ENCODE measurements around the gene TEX10.

Gene TEX10

DNA sequence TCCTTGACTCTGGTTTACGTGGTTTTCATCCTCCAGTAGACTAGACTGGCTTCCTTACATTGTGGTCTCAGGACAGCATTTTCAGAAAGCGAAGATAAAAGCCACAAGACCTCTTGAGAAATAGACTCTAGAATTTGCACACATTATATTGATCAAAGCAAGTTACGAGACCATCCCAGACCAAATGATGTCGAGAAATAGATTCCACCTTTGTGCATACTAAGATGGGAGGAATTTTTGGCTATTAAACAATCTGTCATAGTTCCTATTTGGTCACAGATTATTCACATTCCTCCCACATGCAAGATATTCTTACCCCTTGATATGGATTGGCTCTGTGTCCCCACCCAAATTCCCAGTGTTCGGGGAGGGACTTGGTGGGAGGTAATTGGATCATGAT, 65.6 kb downstream of the TEX10 start:
- no peak for ATAC-seq
- TF ChIP-seq SNAI2 (CRISPR knock-in tag; IDR thresholded peaks at IDR 0.05), result no peak
- TF ChIP-seq ESRRG (CRISPR knock-in tag; IDR thresholded peaks at IDR 0.05), result no peak
- no peak for TF ChIP-seq RARB (CRISPR knock-in tag; IDR thresholded peaks at IDR 0.05)
- no peak for TF ChIP-seq BACH2 (CRISPR knock-in tag; IDR thresholded peaks at IDR 0.05; ENCODE audit: borderline replicate concordance)
- TF ChIP-seq ISL1 (CRISPR knock-in tag; IDR thresholded peaks at IDR 0.05), result no peak
- TF ChIP-seq, protein P1, sequence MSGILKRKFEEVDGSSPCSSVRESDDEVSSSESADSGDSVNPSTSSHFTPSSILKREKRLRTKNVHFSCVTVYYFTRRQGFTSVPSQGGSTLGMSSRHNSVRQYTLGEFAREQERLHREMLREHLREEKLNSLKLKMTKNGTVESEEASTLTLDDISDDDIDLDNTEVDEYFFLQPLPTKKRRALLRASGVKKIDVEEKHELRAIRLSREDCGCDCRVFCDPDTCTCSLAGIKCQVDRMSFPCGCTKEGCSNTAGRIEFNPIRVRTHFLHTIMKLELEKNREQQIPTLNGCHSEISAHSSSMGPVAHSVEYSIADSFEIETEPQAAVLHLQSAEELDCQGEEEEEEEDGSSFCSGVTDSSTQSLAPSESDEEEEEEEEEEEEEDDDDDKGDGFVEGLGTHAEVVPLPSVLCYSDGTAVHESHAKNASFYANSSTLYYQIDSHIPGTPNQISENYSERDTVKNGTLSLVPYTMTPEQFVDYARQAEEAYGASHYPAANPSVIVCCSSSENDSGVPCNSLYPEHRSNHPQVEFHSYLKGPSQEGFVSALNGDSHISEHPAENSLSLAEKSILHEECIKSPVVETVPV (CRISPR knock-in tag; IDR thresholded peaks at IDR 0.05), result no peak
- TF ChIP-seq TCF4 (CRISPR knock-in tag; IDR thresholded peaks at IDR 0.05; ENCODE audit: borderline replicate concordance), result no peak
- no peak for TF ChIP-seq CSDC2 (CRISPR knock-in tag; IDR thresholded peaks at IDR 0.05)

DNA sequence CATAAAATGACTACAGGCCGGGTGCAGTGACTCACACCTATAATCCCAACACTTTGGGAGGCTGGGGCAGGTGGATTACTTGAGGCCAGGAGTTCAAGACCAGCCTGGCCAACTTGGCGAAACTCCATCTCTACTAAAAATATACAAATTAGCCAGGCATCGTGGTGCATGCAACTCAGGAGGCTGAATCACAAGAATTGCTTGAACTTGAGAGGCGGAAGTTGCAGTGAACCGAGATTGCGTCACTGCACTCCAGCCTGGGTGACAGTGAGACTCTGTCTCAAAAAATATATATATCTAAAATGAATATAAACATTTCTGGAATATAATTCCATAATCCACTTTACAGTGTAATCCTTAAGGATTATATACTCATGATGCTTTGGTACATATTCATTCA, 66.5 kb downstream of the TEX10 start:
- TF ChIP-seq ARNTL (CRISPR knock-in tag; IDR thresholded peaks at IDR 0.05; ENCODE audit: borderline replicate concordance, low read depth), result no peak
- no peak for TF ChIP-seq ESRRG (CRISPR knock-in tag; IDR thresholded peaks at IDR 0.05)
- TF ChIP-seq, protein P2, sequence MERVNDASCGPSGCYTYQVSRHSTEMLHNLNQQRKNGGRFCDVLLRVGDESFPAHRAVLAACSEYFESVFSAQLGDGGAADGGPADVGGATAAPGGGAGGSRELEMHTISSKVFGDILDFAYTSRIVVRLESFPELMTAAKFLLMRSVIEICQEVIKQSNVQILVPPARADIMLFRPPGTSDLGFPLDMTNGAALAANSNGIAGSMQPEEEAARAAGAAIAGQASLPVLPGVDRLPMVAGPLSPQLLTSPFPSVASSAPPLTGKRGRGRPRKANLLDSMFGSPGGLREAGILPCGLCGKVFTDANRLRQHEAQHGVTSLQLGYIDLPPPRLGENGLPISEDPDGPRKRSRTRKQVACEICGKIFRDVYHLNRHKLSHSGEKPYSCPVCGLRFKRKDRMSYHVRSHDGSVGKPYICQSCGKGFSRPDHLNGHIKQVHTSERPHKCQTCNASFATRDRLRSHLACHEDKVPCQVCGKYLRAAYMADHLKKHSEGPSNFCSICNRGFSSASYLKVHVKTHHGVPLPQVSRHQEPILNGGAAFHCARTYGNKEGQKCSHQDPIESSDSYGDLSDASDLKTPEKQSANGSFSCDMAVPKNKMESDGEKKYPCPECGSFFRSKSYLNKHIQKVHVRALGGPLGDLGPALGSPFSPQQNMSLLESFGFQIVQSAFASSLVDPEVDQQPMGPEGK (CRISPR knock-in tag; IDR thresholded peaks at IDR 0.05; ENCODE audit: borderline replicate concordance), result no peak
- no peak for TF ChIP-seq ZNF565 (CRISPR knock-in tag; conservative IDR thresholded peaks at IDR 0.05; ENCODE audit: low read depth)
- ATAC-seq, result no peak

DNA sequence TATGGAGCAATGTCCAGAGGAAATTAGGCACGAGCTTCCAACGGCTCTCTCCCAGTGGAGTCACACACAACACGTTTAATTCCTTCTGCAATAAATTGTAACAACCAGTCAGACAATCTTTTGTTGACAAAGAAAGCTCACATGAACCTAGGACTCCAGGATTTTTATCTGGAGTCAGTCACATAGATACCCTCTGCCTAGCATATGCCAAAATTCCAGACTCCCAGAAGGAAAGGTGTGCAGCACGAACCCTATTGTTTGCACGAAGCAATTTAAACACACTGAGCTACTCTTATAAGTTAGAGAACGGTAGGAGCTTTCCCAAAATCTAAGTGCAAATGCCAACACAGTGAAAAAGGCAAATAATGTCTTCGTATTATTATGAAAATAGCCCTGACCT, 67.1 kb downstream of the TEX10 start:
- TF ChIP-seq SNAI2 (CRISPR knock-in tag; IDR thresholded peaks at IDR 0.05), result no peak
- no peak for TF ChIP-seq OSR1 (CRISPR knock-in tag; IDR thresholded peaks at IDR 0.05)
- TF ChIP-seq ZC3H10 (CRISPR knock-in tag; IDR thresholded peaks at IDR 0.05), result no peak
- no peak for TF ChIP-seq GLIS3 (CRISPR knock-in tag; IDR thresholded peaks at IDR 0.05)
- TF ChIP-seq ZNF70 (CRISPR knock-in tag; IDR thresholded peaks at IDR 0.05), result no peak
- TF ChIP-seq, protein P3, sequence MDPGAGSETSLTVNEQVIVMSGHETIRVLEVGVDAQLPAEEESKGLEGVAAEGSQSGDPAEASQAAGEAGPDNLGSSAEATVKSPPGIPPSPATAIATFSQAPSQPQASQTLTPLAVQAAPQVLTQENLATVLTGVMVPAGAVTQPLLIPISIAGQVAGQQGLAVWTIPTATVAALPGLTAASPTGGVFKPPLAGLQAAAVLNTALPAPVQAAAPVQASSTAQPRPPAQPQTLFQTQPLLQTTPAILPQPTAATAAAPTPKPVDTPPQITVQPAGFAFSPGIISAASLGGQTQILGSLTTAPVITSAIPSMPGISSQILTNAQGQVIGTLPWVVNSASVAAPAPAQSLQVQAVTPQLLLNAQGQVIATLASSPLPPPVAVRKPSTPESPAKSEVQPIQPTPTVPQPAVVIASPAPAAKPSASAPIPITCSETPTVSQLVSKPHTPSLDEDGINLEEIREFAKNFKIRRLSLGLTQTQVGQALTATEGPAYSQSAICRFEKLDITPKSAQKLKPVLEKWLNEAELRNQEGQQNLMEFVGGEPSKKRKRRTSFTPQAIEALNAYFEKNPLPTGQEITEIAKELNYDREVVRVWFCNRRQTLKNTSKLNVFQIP (CRISPR knock-in tag; IDR thresholded peaks at IDR 0.05; ENCODE audit: borderline replicate concordance, low read depth), result no peak
- TF ChIP-seq RARB (CRISPR knock-in tag; IDR thresholded peaks at IDR 0.05), result no peak
- TF ChIP-seq, protein P4, sequence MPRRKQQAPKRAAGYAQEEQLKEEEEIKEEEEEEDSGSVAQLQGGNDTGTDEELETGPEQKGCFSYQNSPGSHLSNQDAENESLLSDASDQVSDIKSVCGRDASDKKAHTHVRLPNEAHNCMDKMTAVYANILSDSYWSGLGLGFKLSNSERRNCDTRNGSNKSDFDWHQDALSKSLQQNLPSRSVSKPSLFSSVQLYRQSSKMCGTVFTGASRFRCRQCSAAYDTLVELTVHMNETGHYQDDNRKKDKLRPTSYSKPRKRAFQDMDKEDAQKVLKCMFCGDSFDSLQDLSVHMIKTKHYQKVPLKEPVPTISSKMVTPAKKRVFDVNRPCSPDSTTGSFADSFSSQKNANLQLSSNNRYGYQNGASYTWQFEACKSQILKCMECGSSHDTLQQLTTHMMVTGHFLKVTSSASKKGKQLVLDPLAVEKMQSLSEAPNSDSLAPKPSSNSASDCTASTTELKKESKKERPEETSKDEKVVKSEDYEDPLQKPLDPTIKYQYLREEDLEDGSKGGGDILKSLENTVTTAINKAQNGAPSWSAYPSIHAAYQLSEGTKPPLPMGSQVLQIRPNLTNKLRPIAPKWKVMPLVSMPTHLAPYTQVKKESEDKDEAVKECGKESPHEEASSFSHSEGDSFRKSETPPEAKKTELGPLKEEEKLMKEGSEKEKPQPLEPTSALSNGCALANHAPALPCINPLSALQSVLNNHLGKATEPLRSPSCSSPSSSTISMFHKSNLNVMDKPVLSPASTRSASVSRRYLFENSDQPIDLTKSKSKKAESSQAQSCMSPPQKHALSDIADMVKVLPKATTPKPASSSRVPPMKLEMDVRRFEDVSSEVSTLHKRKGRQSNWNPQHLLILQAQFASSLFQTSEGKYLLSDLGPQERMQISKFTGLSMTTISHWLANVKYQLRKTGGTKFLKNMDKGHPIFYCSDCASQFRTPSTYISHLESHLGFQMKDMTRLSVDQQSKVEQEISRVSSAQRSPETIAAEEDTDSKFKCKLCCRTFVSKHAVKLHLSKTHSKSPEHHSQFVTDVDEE (CRISPR knock-in tag; IDR thresholded peaks at IDR 0.05), result no peak
- TF ChIP-seq CSDC2 (CRISPR knock-in tag; IDR thresholded peaks at IDR 0.05), result no peak
- TF ChIP-seq ZNF565 (CRISPR knock-in tag; conservative IDR thresholded peaks at IDR 0.05; ENCODE audit: low read depth), result no peak
- no peak for TF ChIP-seq ISL1 (CRISPR knock-in tag; IDR thresholded peaks at IDR 0.05)
- TF ChIP-seq PPARA (CRISPR knock-in tag; IDR thresholded peaks at IDR 0.05; ENCODE audit: borderline replicate concordance), result no peak
- TF ChIP-seq, protein P1 (CRISPR knock-in tag; IDR thresholded peaks at IDR 0.05), result no peak
- TF ChIP-seq, protein P2 (CRISPR knock-in tag; IDR thresholded peaks at IDR 0.05; ENCODE audit: borderline replicate concordance), result no peak
- no peak for TF ChIP-seq BACH2 (CRISPR knock-in tag; IDR thresholded peaks at IDR 0.05; ENCODE audit: borderline replicate concordance)
- ATAC-seq, result no peak
